ENCODE results near the gene OOSP1. TPM values are rescaled to one million over a fixed set of nuclear protein-coding genes. Genes with fewer than 3 reads are reported as not detected.

OOSP1 gene
- total RNA-seq, 1 donor from 2014 or later = not detected

DNA sequence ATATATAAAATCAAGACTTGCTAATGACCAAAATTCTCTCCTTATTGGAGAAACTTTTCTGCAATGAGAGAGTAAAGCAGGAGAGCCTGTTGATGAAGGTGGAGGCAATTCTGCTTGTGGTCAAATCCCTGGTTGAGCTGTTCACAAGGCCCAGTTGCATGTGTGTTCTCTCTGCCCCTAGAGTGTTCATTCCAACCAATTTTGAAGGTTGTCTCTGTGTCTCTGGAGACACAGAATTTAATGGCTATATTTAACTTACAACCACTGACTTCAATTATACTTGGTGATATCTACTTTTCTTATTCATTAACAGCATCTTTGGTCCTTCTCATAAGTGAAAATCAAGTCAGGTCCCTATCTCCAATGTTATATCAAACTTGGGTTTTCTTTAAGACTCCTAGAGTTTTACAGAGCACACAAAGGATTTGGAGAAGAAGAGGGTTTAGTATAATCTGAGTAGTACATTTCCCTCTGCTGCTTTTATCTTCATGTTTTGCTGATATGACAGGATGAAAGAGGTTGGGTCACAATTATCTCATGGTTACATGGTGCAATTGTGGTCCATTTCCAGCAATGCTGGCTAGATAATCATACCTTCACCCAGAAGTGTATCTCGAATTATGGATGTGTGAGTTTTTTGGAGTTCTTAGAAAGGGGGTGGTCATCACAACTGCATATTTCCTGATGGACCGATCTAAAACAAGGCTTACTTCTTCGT, 29.6 kb downstream of the OOSP1 start:
- no peak for TF ChIP-seq CTCF (IDR thresholded peaks at IDR 0.05)
- no peak for TF ChIP-seq EZH2phosphoT487 (IDR thresholded peaks at IDR 0.05)
- no peak for TF ChIP-seq EZH2 (IDR thresholded peaks at IDR 0.05)
- Histone ChIP-seq H3K36me3 (no peaks in the 10 kb centered on the region), H3K4me2 (no peak overlapping the region), H3K4me3 (no peak overlapping the region), H4K20me1 (ENCODE audit: low read depth) (no peaks in the 10 kb centered on the region), H3K4me1 (no peaks in the 10 kb centered on the region), H3K27ac (no peak overlapping the region), H3K9ac (no peak overlapping the region), H3K27me3 (no peaks in the 10 kb centered on the region), H2AFZ (replicated peaks) (no peak overlapping the region), H3K9me3 (ENCODE audit: low read depth) (no peaks in the 10 kb centered on the region), H3F3A (ENCODE audit: low read depth) (no peaks in the 10 kb centered on the region), H3K79me2 (ENCODE audit: low read depth) (no peaks in the 10 kb centered on the region)
- Mint-ChIP-seq H3K4me3 (no peak overlapping the region), H3K9me3 (no peaks in the 10 kb centered on the region), H3K4me1 (no peaks in the 10 kb centered on the region), H3K27me3 (ENCODE audit: insufficient read depth, low read depth) (no peaks in the 10 kb centered on the region), H3K36me3 (no peaks in the 10 kb centered on the region), H3K27ac (no peak overlapping the region)
- DNase-seq (ENCODE audit: low spot score) = no peak

DNA sequence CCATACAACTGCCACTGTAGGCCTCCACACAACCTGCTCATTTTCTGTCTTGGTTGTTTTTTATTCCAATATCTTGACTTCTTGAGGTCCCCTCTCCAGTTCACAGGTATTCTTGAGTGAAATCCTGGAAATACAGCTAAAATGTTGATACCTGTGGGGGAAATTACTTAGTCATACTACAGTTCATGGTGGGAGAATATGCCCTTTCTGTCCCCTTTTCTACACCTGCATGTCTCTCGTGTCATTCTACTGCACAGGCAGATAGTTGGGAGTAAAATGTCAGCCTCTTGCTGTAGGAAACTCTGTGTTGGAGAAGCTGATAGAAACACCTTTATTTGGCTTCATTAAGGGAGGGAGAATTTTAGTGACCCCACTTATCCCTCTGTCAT, 30.2 kb downstream of the OOSP1 start:
- H3K4me3 ChIP-seq = no peak overlapping the region
- H4K20me1 ChIP-seq (ENCODE audit: low read depth) = no peaks in the 10 kb centered on the region
- H3K9me3 Mint-ChIP-seq = no peaks in the 10 kb centered on the region
- no peak overlapping the region for H3K27ac ChIP-seq
- H3K9ac ChIP-seq = no peak overlapping the region
- no peaks in the 10 kb centered on the region for H3K4me1 Mint-ChIP-seq
- no peaks in the 10 kb centered on the region for H3K27me3 Mint-ChIP-seq (ENCODE audit: insufficient read depth, low read depth)
- H3K9me3 ChIP-seq (ENCODE audit: low read depth) = no peaks in the 10 kb centered on the region
- TF ChIP-seq CTCF (IDR thresholded peaks at IDR 0.05) (no peak), EZH2phosphoT487 (IDR thresholded peaks at IDR 0.05) (no peak), EZH2 (IDR thresholded peaks at IDR 0.05) (no peak)
- H3K79me2 ChIP-seq (ENCODE audit: low read depth) = no peaks in the 10 kb centered on the region
- no peak overlapping the region for H3K4me2 ChIP-seq
- H3K36me3 Mint-ChIP-seq = no peaks in the 10 kb centered on the region
- H3F3A ChIP-seq (ENCODE audit: low read depth) = no peaks in the 10 kb centered on the region
- H3K36me3 ChIP-seq = no peaks in the 10 kb centered on the region
- no peak overlapping the region for H2AFZ ChIP-seq (replicated peaks)
- H3K27me3 ChIP-seq = no peaks in the 10 kb centered on the region
- H3K4me1 ChIP-seq = no peaks in the 10 kb centered on the region
- no peak for DNase-seq (ENCODE audit: low spot score)
- no peak overlapping the region for H3K27ac Mint-ChIP-seq
- H3K4me3 Mint-ChIP-seq = no peak overlapping the region

DNA sequence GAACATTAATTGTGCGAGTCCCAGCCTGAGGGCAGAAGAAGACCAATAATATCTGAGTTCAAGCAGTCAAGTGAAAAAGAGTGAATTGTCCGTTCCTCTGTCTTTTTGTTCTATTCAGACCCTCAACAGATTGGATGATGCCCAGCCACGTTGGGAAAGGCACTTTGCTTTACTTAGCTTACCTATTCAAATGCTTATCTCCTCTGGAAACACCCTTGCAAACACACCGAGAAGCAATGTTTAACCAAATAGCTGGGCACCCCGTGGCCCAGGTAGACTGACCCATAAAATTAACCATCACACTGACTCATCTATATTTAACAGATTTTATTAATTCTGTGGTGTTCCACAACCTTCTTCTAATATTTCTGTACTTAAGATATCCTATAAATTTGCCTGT, 34.9 kb downstream of the OOSP1 start:
- Mint-ChIP-seq H3K27ac (no peak overlapping the region), H3K27me3 (ENCODE audit: insufficient read depth, low read depth) (no peaks in the 10 kb centered on the region), H3K4me3 (no peak overlapping the region), H3K9me3 (no peaks in the 10 kb centered on the region), H3K36me3 (no peaks in the 10 kb centered on the region), H3K4me1 (no peaks in the 10 kb centered on the region)
- Histone ChIP-seq H3K9me3 (ENCODE audit: low read depth) (no peaks in the 10 kb centered on the region), H3F3A (ENCODE audit: low read depth) (no peaks in the 10 kb centered on the region), H3K4me3 (no peak overlapping the region), H3K36me3 (no peaks in the 10 kb centered on the region), H3K4me2 (no peak overlapping the region), H3K27me3 (no peaks in the 10 kb centered on the region), H3K4me1 (no peaks in the 10 kb centered on the region), H3K9ac (no peak overlapping the region), H4K20me1 (ENCODE audit: low read depth) (no peaks in the 10 kb centered on the region), H2AFZ (replicated peaks) (no peak overlapping the region), H3K27ac (no peak overlapping the region), H3K79me2 (ENCODE audit: low read depth) (no peaks in the 10 kb centered on the region)
- no peak for DNase-seq (ENCODE audit: low spot score)
- TF ChIP-seq EZH2phosphoT487 (IDR thresholded peaks at IDR 0.05) (no peak), EZH2 (IDR thresholded peaks at IDR 0.05) (no peak), CTCF (IDR thresholded peaks at IDR 0.05) (no peak)

Measured in neural progenitor cell (in vitro differentiated cells).